Activated T-cell treated with anti-CD3 and anti-CD28 coated beads, Interleukin-2, amount 50 U/mL, for 1 hour (primary cell): ENCODE data around the gene TEX10.
"Not testable (repeated sequence)": the region's sequence is repeated elsewhere in the genome, so short reads cannot be mapped to it uniquely, and the experiment has no call there.

Experiments used
- DNase-seq: peaks from one replicate; pipeline ENCODE4 v3.0.0-alpha.2; 2020

The TEX10 gene

DNA sequence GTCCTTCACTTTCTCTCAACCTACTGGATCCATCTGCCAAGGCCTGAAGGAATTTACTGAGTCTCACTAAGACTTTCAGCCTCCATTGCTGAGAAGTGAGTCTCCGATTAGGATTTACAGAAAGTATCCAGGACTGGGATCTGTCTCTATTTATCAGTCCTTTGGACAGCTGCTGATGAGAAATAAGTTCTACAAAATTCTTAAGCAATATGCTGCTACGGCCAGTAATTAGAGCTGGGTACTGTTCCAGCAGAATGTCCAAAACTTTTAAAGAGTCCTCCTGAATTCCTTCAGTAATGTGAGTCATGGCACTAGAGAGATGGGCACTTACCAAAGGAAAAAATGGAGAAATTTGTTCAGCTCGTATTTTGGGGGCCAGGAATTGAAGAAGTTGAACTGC, 5.9 kb downstream of the TEX10 start:
- no peak for DNase-seq

DNA sequence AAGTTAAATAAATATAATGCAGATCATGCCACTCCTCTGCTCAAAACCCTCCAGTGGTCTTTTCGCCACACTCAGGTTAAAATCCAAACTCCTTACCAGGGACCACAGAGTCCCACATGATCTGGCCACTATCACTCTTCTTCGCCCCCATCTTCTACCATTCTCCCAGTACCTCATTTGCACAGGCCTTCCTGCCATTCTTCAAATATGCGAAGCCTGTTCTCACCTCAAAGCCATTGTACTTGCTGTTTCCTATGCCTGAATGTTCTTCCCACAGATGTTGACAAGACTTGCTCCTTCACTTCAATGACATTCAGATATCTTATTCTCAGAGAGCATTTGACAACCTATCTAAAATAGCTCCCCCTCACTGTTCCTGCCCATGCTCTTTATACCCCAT, 10.9 kb downstream of the TEX10 start:
- DNase-seq = no peak

DNA sequence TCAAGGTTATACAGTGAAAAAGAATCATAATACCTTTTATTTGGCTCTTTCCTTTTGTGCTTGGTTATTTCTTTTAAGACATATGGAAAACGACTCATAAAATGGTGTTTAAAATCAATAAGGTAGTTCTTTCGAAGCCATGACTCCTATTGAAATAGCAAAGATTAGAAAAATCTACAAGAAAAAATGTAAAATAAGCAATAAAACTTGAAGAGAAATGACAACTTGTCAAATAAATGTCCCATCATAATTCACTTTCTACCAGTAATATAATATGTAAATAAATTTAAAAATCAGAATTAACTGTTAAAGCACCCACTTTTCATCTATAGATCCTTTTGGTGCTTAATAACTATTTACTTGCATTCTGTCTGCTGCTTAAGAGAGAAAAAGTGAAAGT, 12.5 kb downstream of the TEX10 start:
- DNase-seq = no peak

DNA sequence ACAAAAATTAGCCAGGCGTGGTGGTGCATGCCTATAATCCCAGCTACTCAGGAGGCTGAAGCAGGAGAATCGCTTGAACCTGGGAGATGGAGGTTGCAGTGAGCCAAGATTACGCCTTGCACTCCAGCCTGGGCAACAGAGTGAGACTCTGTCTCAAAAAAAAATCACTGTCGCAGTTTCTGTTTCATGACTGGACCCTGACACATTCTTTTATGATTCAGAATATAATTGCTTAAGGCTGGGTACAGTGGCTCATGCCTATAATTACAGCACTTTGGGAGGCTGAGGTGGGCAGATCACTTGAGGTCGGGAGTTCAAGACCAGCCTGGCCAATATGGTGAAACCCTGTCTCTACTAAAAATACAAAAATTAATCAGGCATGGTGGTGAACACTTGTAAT, 14.0 kb downstream of the TEX10 start:
- DNase-seq = not testable (repeated sequence)

DNA sequence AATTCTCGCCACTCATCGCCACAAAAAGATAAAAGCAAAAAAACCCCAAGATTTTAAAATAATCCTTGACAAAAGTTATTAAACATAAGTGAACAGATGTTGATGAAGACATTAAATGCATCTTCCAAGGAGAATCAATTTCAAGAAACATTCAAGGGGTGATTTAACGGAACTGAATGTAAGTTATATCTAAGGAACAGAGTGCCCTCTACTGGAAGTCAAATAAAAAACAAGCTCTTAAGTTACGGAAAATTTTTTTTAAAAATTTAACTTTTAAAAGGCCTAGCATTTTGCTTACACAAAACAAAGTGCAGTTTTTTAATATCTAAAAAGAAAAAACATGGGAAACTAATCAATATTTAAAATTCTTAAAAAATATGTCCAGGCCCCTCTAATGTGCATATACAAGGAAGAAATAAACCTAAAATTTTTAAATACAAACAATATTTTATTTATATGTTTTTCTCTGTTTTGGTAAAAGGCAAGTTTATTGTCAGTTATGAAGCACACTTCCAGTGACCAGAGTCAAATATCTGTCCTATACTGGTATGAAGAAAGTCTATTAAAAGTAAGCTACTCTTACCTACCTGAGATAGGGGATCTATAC, 28.0 kb downstream of the TEX10 start:
- no peak for DNase-seq

DNA sequence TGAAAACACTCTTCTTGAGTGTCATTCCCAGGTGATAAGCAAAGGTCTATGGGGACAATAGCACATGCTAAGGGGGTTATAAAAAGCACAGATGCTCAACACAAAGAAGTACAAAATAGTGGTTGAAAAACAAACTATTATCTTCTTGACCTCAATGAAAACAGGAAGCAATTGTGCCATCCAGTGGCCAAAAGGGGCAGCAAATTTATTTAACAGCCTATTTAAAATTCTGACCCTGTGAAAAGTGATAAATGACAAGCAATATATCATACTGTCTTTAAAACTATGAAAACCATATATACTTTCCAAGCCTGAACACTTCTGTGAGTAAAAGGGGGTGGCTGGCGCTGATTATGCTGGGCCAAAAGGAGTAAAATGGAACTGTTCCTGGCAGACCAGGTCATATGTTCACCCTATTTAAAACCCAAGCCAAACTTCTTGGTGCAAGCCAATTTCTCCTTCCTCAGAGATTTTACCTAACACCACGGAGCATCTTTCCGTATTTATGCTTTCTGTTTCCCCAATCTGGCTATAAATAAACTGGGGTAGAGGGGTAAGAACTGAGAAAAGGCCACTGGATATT, 29.7 kb downstream of the TEX10 start:
- no peak for DNase-seq

DNA sequence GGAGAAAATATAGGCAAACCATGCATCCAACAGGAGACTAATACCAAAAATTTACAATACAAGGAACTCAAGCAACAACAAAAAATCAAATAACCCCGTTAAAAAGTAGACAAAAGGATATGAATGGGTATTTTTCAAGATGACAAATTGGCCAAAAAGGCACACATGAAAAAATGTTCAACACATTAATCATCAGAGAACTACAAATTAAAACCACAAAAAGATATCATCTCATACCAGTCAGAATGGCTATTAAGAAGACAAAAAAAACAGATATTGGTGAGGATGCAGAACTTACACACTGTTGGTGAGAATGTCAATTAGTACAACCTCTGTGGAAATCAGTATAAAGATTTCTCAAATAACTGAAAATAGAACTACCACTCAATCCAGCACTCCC, 35.0 kb downstream of the TEX10 start:
- no peak for DNase-seq

DNA sequence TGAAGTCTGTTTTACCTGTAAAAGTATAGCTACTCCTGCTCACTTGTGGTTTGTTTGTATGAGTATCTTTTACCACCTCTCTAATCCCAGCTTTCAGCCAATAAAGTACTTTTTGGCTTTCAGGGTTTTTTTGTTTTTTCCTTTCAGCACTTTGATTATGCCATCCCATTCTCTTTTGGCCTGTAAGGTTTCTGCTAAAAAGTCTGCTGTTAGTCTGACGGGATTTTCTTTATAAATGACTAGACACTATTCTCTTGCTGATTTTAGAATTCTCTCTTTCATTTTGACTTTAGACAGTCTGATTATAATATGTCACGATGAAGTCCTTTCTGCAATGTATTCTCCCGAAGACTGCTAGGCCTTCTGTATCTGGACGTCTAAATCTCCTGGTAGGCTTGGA, 37.2 kb downstream of the TEX10 start:
- DNase-seq = no peak

DNA sequence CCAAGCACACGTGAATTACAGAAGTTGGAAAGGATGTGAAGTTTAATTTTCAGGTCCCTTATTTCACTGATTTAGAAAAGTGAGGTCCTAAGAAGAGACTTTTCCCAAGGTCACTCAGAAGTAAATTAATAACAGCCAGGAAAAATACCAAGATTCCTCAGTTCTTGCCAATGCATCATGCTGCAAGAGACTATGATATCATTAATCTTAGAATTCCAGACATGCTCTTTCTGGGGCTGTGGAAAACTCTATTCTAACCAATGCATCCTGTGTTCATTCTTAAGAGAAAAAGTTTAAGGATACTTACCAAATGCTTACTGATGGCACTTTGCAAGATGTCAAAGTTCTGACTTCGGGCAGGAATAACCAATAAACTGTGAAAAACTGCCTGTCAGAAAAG, 42.8 kb downstream of the TEX10 start:
- no peak for DNase-seq

DNA sequence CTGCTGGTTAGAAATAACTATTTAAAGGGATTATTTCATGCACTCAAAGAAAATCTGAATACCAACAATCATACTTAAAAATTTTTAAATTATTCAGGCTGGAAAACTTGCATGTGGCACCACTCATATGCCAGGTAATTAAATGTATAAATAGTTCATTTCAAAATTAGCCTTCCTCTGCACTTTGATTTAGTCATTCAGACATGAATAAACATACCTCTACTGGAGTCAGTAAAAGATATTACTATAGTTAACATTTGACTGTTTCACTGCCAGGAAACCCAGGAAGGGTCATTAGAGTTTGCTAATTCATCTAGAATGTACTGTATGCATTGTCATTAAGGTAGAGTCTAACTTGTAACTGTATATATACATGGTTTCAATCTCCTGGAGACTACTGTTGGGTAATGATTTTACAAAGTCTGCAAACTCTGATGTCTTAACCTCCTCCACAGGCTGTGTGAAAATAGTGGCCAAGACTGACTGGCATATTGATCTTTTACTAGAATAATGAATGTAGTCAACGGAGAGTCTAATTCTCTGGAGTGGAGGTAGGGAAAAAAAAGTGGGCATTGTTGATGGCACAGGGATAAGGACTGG, 43.7 kb downstream of the TEX10 start:
- DNase-seq = no peak

DNA sequence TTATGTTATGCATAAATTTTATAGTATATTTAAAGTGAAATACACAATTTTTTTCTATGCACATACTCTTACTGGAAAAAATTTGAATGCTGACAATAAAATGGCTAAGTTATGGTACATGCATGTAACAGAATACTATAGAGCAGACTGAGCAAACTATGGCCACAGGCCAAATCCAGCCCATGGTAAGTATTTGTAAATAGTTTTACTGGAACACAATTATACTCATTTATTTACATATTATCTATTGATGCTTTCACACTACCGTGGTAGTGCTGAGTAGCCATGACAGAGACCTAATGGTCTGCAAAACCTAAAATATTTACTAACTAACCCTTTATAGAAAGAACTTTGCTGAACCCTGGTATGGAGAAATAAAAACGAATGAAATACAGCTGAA, 45.7 kb downstream of the TEX10 start:
- no peak for DNase-seq

DNA sequence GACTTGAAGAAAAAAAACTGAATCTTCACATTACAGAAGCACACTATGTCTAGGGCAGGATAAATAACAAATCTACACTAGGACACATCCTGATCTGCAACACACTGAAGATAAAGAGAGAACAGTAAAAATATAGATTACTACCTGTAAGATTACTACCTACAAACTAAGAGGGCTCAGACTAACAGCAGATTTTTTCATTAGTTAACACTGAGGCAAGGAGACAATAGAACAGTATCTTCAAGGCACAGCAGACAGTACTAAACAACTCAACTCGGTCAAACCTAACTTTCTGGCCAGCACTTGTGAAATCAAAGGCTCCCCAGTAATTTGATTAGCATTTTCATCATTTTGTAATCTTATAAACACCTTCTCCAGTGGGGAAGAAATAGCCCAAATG, 46.5 kb downstream of the TEX10 start:
- DNase-seq = no peak

DNA sequence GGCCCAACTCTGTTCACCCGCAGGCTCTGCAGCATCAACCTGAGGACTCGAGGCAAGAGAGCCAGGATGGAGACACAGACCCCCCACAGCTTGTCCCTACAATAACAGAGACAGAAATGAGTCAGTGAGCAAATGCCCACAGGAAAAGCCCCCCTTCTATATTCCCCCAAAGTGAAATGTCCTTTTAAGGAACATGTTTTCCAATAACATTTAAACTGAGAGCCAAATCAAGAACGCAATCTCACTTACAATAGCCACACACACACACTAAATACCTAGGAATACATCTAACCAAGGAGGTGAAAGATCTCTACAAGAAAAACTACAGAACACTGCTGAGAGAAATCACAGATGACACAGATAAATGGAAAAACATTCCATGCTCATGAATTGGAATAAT, 49.0 kb downstream of the TEX10 start:
- no peak for DNase-seq

DNA sequence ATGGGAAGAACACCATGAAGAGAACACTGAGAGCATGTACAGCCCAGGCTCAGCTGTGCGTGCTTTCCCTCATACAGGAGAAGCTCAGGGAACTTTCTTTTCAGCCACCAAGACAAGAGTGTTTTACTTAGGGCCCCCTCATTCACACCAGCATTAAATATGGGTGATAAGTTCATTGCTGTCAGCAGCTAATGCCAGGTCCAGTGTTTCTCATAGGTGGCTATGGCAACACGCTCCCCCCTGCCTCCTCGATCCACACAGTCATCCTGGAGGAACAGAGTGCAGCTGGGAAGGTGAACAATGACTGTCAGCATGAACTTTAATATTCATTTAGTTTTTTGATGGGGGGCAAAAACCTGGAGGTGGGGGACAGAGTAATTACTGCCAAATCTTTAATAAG, 54.4 kb downstream of the TEX10 start:
- DNase-seq = no peak

DNA sequence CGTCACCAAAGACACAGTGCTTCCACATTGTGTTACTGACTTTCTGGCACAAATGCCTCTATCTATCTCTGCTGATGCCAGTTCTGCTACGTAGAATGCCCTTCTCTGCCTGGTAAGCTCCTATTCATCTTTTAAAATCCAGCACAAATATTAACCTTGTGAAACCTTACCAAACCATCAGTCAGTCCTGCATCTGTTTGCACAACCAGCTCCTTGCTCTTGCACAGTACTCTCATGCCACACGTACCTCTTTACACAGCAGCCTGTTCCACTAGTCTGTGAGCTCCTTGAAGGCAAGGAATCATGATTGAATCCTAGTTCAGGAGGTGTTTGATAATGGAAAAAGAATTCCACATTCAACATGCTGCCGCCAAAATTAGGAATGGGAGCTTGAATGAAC, 56.3 kb downstream of the TEX10 start:
- no peak for DNase-seq

DNA sequence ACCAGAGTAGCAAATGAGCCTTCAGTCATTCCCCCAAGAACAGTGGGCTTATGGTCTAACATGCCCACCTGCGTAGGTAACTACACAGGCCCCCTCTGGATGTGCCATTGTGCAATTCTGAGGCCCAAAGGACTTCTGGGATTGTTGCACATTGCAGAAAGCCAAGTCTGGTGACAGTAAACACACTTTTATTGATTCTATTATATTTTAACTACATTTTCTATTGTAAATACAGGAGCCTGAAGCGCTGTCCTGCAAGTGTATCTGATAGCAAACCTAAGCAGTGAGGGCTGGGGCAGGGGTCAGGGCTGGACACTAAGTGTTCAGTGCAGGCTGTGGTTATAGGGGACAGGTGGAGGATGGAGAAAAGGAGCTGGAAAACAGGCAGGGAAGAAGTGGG, 57.5 kb downstream of the TEX10 start:
- no peak for DNase-seq

DNA sequence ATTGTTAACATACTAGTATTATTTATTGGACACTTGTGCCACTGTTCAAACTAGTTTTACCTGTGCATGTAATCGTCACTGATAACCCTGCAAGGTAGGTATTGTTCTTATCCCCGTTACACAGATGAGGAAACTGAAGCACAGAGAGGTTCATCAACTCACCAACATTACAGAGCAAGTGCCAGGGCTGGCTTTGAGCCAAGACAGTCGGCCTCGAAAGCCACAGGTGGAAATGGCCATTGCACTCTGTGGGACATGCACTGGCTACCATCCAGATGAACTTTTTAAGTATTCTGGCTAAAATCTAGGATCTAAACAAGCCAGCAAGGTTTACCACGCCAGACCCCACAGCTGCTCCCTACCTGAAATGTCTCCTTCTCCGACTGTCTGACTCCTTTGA, 57.9 kb downstream of the TEX10 start:
- DNase-seq = no peak

DNA sequence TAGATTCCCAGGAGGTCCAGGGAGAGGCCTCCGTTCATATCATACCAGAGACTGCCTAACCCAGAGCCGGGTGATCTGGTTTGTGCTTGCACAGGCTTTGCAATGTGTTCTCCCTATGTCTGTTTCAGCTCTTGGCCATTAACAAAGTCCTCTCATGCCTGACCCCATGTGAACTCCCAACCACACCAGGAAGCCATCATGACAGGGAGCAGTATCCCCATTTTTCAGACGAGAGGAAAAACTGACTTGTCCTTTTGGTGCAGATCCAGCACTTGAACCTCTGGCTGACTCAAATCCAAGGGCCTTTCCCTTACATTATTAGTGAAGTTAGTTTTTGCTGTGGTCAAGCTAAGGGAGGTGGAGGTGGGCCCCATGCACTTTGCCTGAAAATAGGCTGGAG, 58.4 kb downstream of the TEX10 start:
- DNase-seq = no peak

DNA sequence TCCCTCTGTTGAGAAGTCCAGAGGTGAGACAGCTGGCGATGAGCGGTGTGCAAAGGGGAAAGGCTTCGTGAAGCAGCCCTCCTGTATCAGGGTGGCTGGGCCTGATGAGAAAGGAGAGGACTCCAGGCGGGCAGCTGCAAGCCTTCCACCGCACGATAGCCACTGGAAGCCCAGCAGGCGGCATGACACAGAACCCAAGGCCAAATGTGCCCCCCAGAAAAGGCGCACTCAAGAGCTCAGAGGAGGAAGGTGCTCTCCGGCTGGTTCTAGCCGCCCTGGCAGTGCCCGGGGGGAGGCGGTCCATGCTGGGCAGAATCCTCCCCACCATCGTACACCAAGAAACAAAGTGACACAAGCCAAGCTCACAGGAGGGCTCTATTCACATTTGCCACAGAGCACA, 60.3 kb downstream of the TEX10 start:
- DNase-seq = no peak

DNA sequence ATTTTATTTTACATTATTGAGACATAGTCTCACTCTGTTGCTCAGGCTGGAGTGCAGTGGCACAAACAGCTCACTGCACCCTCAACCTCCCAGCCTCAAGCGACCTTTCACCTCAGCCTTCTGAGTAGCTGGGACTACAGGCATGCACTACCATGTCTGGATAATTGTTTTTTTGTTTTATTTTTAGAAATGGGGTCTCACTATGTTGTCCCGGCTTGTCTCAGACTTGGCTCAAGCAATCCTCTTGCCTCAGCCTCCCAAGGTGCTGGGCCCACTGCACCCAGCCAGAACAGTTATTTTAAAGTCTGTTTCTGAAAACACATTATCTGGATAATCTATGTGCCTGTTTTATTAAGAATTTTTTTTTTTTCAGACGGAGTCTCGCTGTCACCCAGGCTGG, 62.0 kb downstream of the TEX10 start:
- DNase-seq = no peak

DNA sequence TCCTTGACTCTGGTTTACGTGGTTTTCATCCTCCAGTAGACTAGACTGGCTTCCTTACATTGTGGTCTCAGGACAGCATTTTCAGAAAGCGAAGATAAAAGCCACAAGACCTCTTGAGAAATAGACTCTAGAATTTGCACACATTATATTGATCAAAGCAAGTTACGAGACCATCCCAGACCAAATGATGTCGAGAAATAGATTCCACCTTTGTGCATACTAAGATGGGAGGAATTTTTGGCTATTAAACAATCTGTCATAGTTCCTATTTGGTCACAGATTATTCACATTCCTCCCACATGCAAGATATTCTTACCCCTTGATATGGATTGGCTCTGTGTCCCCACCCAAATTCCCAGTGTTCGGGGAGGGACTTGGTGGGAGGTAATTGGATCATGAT, 65.6 kb downstream of the TEX10 start:
- no peak for DNase-seq

DNA sequence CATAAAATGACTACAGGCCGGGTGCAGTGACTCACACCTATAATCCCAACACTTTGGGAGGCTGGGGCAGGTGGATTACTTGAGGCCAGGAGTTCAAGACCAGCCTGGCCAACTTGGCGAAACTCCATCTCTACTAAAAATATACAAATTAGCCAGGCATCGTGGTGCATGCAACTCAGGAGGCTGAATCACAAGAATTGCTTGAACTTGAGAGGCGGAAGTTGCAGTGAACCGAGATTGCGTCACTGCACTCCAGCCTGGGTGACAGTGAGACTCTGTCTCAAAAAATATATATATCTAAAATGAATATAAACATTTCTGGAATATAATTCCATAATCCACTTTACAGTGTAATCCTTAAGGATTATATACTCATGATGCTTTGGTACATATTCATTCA, 66.5 kb downstream of the TEX10 start:
- DNase-seq = no peak

DNA sequence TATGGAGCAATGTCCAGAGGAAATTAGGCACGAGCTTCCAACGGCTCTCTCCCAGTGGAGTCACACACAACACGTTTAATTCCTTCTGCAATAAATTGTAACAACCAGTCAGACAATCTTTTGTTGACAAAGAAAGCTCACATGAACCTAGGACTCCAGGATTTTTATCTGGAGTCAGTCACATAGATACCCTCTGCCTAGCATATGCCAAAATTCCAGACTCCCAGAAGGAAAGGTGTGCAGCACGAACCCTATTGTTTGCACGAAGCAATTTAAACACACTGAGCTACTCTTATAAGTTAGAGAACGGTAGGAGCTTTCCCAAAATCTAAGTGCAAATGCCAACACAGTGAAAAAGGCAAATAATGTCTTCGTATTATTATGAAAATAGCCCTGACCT, 67.1 kb downstream of the TEX10 start:
- no peak for DNase-seq

DNA sequence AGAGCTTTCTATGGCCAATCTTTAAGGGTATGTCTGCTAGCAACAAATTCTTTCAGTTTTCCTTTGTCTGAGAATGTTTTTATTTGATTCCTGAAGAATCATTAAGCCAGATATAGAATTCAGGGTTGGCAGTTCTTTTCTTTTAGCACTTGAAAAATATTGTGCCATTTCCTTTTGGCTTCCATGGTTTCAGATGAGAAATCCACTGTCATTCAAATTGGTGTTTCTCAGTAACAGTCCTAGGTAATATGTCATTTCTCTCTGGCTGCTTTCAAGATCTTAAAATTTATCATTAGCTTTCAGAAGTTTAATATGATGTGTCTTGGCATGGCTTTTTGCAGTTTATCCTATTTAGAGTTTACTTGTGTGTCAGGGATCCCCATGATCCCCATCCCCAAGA, 67.7 kb downstream of the TEX10 start:
- DNase-seq = no peak

DNA sequence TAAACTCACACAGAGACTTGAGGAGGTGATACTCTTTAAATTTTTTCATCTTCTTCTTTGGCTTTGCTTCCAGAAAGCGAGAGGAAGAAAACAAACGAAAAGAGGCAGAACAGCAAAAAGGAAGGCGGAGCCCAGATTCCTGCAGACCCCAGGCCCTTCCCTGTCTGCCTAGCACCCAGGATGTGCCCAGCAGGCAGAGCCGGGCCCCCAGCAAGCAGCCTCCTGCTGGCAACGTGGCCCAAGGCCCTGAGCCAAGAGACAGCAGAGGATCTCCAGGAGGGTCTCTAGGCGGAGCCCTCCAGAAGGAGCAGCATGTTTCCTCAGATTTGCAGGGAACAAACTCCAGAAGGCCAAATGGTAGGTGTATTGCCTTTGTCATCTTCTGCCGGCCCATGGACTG, 68.5 kb downstream of the TEX10 start:
- no peak for DNase-seq
